Retinal pigment epithelial cell (primary cell): ENCODE results near the gene ZNF462.
"Not testable (repeated sequence)": the region's sequence is repeated elsewhere in the genome, so short reads cannot be mapped to it uniquely, and the experiment has no call there.

Experiments
- DNase-seq: peaks from one replicate; pipeline ENCODE4 v3.0.0-alpha.2; 2010; ENCODE audit warnings: low read depth
- H3K4me3 ChIP-seq: 2 replicates; pipeline ENCODE4 v1.5.1; 2011; ENCODE audit warnings: mild to moderate bottlenecking, low read length, control low read depth, moderate library complexity
- CTCF ChIP-seq: conservative IDR thresholded peaks from 2 replicates; pipeline ENCODE4 v1.5.1; 2011; ENCODE audit warnings: low read depth, low read length, control low read depth, inconsistent platforms

The ZNF462 gene

GRCh38 chr9:106981396-106982287 is 118.7 kb downstream of the ZNF462 start:
- no peak for TF ChIP-seq CTCF
- no peak for DNase-seq
- no peak overlapping the region for H3K4me3 ChIP-seq

GRCh38 chr9:106982636-106983035 is 119.7 kb downstream of the ZNF462 start:
- H3K4me3 ChIP-seq = no peak overlapping the region
- no peak for DNase-seq
- TF ChIP-seq CTCF = no peak

GRCh38 chr9:106983346-106983745 is 120.4 kb downstream of the ZNF462 start:
- no peak for DNase-seq
- TF ChIP-seq CTCF = no peak

GRCh38 chr9:106989904-106990303 is 126.9 kb downstream of the ZNF462 start:
- not testable (repeated sequence) for H3K4me3 ChIP-seq, DNase-seq

More at GRCh38 chr9:106983346-106983745, 120.4 kb downstream of the ZNF462 start:
- H3K4me3 ChIP-seq = no peak overlapping the region

- no peak for TF ChIP-seq CTCF
- DNase-seq = no peak
- H3K4me3 ChIP-seq = no peak overlapping the region
Observed at GRCh38 chr9:106992186-106992585, 129.2 kb downstream of the ZNF462 start.

GRCh38 chr9:106993603-106994002 is 130.6 kb downstream of the ZNF462 start:
- no peak for DNase-seq
- no peak overlapping the region for H3K4me3 ChIP-seq
- TF ChIP-seq CTCF = no peak

- H3K4me3 ChIP-seq = no peak overlapping the region
- no peak for TF ChIP-seq CTCF
- no peak for DNase-seq
Observed at GRCh38 chr9:106994463-106994862, 131.5 kb downstream of the ZNF462 start.
